Fibroblast of mammary gland (primary cell): Measurements from ENCODE around the gene HEPACAM.

Experiments used
- DNase-seq: peaks from one replicate; pipeline ENCODE4 v3.0.0-alpha.2; 2010; ENCODE audit warnings: low read depth
- H3K4me3 ChIP-seq: 2 replicates; pipeline ENCODE4 v1.5.1; 2011; ENCODE audit warnings: low read depth, mild to moderate bottlenecking, low read length, moderate library complexity; ENCODE audit not compliant: control insufficient read depth
- TF ChIP-seq, protein P1 (sequence below): conservative IDR thresholded peaks from 2 replicates; pipeline ENCODE4 v1.5.1; 2011; ENCODE audit warnings: low read depth, low read length, inconsistent platforms; ENCODE audit not compliant: control insufficient read depth, insufficient read depth

HEPACAM gene

DNA sequence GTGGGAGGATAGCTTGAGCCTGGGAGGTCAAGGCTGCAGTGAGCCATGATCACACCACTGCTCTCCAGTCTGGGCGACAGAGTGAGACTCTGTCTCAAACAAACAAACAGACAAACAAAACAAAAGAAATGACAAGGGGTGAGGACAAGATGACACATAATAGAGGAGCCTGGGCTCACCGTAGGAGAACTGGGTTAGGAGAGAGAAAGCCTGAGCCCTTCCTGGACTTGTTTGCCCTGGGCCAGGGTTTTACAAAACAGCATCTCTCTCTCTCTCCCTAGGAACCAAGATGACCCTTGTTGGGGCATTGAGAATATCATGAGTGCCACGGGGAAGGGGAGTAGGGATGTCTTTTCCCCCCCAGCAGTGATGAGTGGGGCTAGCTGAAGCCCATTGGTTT, 54.9 kb downstream of the HEPACAM start:
- TF ChIP-seq, protein P1, sequence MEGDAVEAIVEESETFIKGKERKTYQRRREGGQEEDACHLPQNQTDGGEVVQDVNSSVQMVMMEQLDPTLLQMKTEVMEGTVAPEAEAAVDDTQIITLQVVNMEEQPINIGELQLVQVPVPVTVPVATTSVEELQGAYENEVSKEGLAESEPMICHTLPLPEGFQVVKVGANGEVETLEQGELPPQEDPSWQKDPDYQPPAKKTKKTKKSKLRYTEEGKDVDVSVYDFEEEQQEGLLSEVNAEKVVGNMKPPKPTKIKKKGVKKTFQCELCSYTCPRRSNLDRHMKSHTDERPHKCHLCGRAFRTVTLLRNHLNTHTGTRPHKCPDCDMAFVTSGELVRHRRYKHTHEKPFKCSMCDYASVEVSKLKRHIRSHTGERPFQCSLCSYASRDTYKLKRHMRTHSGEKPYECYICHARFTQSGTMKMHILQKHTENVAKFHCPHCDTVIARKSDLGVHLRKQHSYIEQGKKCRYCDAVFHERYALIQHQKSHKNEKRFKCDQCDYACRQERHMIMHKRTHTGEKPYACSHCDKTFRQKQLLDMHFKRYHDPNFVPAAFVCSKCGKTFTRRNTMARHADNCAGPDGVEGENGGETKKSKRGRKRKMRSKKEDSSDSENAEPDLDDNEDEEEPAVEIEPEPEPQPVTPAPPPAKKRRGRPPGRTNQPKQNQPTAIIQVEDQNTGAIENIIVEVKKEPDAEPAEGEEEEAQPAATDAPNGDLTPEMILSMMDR, result no peak
- no peak overlapping the region for H3K4me3 ChIP-seq
- no peak for DNase-seq

DNA sequence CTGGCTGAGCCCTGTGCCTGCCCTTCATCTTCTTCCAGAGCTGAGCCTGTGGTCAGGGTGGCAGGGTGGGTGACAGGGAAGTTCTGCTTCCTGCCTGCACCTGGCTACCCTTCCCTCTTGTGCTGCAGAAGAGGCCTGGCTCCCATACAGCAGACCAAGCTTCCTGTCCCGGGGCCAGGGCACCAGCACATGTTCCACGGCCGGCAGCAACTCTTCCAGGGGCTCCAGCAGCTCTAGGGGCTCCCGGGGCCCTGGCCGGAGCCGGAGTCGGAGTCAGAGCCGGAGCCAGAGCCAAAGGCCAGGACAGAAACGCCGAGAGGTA, 55.6 kb downstream of the HEPACAM start:
- TF ChIP-seq, protein P1, result no peak
- H3K4me3 ChIP-seq, result no peak overlapping the region
- DNase-seq, result no peak

DNA sequence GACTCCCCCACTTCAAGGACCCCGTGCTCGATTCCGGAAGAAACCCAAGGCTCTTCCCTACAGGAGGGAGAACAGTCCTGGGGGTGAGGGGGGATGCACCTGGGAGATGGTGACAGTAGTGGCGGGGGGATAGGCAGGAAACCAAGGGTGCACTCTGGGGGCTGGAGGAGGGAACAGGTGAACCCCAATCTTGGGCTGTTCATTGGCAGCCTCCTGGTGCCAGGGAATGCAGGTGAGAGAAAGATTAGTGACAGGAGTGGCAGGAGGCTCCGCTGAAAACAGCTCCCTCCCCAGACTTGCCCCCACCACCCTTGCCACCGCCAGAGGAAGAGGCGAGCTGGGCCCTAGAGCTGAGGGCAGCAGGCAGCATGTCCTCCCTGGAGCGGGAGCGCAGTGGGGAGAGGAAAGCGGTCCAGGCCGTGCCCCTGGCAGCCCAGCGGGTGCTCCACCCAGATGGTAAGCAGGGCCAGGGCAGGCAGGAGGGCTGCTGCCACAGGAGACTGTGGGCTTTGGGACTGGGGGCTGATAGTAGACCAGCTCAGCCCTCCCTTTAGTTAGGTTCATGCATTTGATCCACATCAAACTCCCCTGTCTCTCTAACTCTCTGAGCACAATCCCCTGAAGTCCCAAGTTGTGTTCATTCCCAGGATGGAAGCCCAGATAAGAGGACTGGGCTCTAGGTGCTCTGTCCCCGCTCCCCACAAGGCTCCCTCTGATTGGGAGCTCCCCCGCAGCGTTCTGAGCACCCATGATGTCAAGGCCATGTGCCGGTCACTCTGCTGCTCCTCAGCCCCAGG, 56.2 kb downstream of the HEPACAM start:
- DNase-seq, result no peak
- TF ChIP-seq, protein P1, result no peak

DNA sequence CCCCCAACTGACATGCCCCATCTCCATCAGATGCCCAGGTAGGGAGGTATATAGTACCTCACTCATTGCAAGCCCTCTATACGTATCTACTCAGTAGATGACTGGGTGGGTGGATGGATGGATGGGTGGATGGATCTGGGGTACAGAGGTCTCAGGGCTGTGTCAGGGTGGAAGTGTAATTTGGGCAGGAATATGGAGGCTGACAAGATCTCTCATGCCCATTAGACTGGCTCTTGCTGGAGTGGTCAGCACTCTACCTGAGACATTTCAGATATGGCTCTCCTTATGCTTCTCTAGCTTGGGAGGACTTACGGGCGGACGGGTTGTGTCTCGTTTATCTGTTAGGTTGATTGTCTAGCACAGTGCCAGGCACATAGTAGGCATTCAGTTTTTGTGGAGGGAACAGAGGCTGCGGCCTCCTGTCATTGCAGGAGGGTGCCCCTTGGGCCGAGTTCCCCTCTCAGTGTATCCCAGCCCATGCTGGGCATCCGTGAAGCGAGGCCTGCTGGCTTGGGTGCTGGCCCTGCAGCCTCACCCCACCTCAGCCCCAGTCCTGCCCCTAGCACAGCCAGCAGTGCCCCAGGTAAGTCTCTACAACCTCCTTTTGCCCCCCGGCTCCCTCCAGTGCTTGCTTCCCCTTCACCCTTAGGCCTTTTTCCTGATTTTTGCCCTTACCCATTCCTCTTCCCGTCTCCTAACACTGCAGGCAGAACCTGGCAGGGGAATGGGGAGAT, 56.9 kb downstream of the HEPACAM start:
- no peak overlapping the region for H3K4me3 ChIP-seq
- no peak for DNase-seq
- TF ChIP-seq, protein P1, result no peak

More for the DNA sequence above, 56.2 kb downstream of the HEPACAM start:
- no peak overlapping the region for H3K4me3 ChIP-seq

DNA sequence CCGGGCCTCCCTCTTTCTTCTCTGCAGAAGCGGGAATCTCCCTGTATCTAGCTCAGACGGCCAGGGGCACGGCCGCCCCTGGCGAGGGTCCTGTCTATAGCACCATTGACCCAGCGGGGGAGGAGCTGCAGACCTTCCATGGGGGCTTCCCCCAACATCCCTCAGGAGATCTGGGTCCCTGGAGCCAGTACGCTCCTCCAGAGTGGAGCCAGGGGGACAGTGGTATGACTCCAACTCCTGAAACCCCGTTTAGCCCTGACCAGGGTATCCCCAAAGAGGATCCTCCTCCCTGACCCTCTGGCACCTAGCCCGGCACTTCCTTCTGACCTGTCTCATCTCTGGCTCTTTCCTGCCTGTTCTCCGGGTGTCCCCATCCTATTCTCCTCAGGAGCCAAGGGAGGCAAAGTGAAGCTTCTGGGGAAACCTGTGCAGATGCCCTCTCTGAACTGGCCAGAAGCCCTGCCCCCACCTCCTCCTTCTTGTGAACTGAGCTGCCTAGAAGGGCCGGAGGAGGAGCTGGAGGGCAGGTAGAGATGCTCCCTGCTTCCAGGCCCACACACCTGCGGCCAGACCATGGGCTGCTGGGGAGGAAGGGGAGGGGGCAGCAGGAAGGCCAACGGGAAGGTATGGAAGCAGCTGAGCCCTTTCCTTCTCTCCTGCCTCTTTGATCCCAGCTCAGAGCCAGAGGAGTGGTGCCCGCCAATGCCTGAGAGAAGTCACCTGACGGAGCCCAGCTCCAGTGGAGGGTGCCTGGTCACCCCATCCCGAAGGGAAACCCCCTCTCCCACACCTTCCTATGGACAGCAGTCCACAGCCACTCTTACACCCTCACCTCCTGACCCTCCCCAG, 57.7 kb downstream of the HEPACAM start:
- peak overlapping the region; percentile 65 for H3K4me3 ChIP-seq
- TF ChIP-seq, protein P1, result no peak
- no peak for DNase-seq

DNA sequence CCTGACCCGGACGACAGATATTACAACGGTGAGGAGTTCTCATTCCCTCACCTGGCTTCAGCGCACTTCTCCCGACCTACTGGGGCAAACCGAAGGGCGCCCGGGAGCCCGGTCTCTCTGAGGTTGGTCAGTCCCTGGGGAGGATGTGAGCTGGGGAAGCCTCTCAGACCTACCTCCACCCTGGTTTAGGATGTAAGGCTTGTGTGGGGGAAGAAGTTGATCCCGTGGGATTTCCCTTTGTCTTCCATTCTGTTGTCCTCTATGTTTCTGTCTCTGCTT, 58.3 kb downstream of the HEPACAM start:
- TF ChIP-seq, protein P1, result no peak
- no peak for DNase-seq
- H3K4me3 ChIP-seq, result peak overlapping the region; percentile 65
